HepG2 (cell line): ENCODE data around the gene TMEM117. TPM values are rescaled to one million over a fixed set of nuclear protein-coding genes. Genes with fewer than 3 reads are reported as not detected.

Experiments
- ATAC-seq: fragments of 200-7000 bp; cut with Tn5 transposase; 3 replicates; pipeline ENCODE4 v1.9.1; 2020; ENCODE audit warnings: mild to moderate bottlenecking, moderate library complexity
- BruUV-seq: library from RNA; stranded (reverse); fragments of 400-500 nt; replicated peaks from 2 replicates; lab custom pipeline; 2021; lab: Mats Ljungman, UMichigan
- CTCF ChIA-PET: fragments of 300-600 bp; formaldehyde crosslinking; extraction: SDS; loops from one replicate; lab custom pipeline; 2021; ENCODE audit warnings: low total read pairs, inconsistent platforms, low intra/inter-chr PET ratio; lab: Yijun Ruan, JAX
- POLR2A ChIA-PET: fragments of 350-600 bp; sonication (Branson Sonifier 250); formaldehyde crosslinking; loops from one replicate; lab custom pipeline; 2020; ENCODE audit warnings: antibody characterized with exemption, inconsistent platforms; lab: Yijun Ruan, JAX
- DNase-seq: peaks from one replicate; pipeline ENCODE4 v3.0.0-alpha.2; 2015; ENCODE audit warnings: low spot score
- FAIRE-seq: peaks from 3 replicates; lab custom pipeline; 2011; peaks lifted over from hg19 to GRCh38; lab: Jason Lieb, UNC
- H2AFZ ChIP-seq: one replicate; pipeline ENCODE4 v1.6.1; 2011; ENCODE audit warnings: low read length, inconsistent platforms
- H3K27ac ChIP-seq: fragments of 300-600 bp; 3 replicates; pipeline ENCODE4 v1.8.0; 2011; ENCODE audit warnings: mixed run types, mild to moderate bottlenecking, mixed read lengths, low read length, inconsistent platforms; ENCODE audit not compliant: insufficient read depth; ENCODE audit errors: extremely low read length
- H3K27me3 ChIP-seq, 2 experiments: fragments of 200-600 bp in 1 of 2; 2 replicates in 1 of 2; 3 replicates in 1 of 2; pipeline versions ENCODE4 v1.6.0 to v1.8.0; 2011; ENCODE audit warnings: low read length in 2 of 2, mild to moderate bottlenecking in 2 of 2, moderate library complexity in 2 of 2, inconsistent platforms in 1 of 2; ENCODE audit not compliant: insufficient read depth in 2 of 2, control insufficient read depth in 1 of 2
- H3K36me3 ChIP-seq, 2 experiments: fragments of 200-600 bp in 1 of 2; replicated peaks in 1 of 2; 2 replicates in 1 of 2; 3 replicates in 1 of 2; pipeline versions ENCODE4 v1.5.1 to v1.8.0; 2011; ENCODE audit warnings: low read length in 2 of 2, inconsistent platforms in 1 of 2; ENCODE audit not compliant: insufficient read depth in 2 of 2, control insufficient read depth in 1 of 2
- H3K4me1 ChIP-seq: 2 replicates; pipeline ENCODE4 v1.5.1; 2012; ENCODE audit warnings: low read length, inconsistent platforms; ENCODE audit not compliant: insufficient read depth
- H3K4me2 ChIP-seq: 2 replicates; pipeline ENCODE4 v1.6.0; 2011; ENCODE audit warnings: low read depth, low read length, inconsistent platforms
- H3K4me3 ChIP-seq, 3 experiments: fragments of 200-600 bp in 1 of 3; sonication (generic), shearing (Covaris generic) in 1 of 3; replicated peaks in 1 of 3; 2 replicates each; pipeline ENCODE4 v1.5.1; 2011 to 2016; ENCODE audit warnings: low read length in 3 of 3, inconsistent platforms in 2 of 3, low read depth in 2 of 3, mild to moderate bottlenecking in 2 of 3, control low read depth in 1 of 3, mixed read lengths in 1 of 3; ENCODE audit not compliant: insufficient read depth in 1 of 3
- H3K79me2 ChIP-seq: one replicate; pipeline ENCODE4 v1.6.1; 2011; ENCODE audit warnings: low read length, inconsistent platforms; ENCODE audit not compliant: insufficient read depth
- H3K9ac ChIP-seq: 2 replicates; pipeline ENCODE4 v1.6.0; 2011; ENCODE audit warnings: mild to moderate bottlenecking, low read depth, low read length, inconsistent platforms; ENCODE audit not compliant: insufficient read depth
- H3K9me3 ChIP-seq: 2 replicates; pipeline ENCODE4 v1.5.1; 2012; ENCODE audit warnings: mild to moderate bottlenecking, low read length
- H4K20me1 ChIP-seq: 2 replicates; pipeline ENCODE4 v1.6.0; 2011; ENCODE audit warnings: inconsistent platforms, mild to moderate bottlenecking, low read length, moderate library complexity; ENCODE audit not compliant: insufficient read depth
- CBX2 ChIP-seq, 2 experiments: fragments of 200-600 bp in 1 of 2; sonication (generic); formaldehyde crosslinking in 1 of 2; IDR thresholded peaks; 2 replicates each; pipeline versions ENCODE4 v1.7.0 to v1.8.1; 2018 to 2022; ENCODE audit warnings: low read depth in 2 of 2, low read length in 1 of 2, mild to moderate bottlenecking in 1 of 2, missing genetic modification reagents in 1 of 2
- CERS6 ChIP-seq: sonication (generic); formaldehyde crosslinking; IDR thresholded peaks from 2 replicates; pipeline ENCODE4 v1.5.0; 2020; ENCODE audit warnings: missing genetic modification reagents
- FOSL2 ChIP-seq: sonication (generic); formaldehyde crosslinking; IDR thresholded peaks from 2 replicates; pipeline ENCODE4 v1.4.0; 2020; ENCODE audit warnings: missing genetic modification reagents
- FOXO4 ChIP-seq: sonication (generic); formaldehyde crosslinking; conservative IDR thresholded peaks from 2 replicates; pipeline ENCODE4 v1.8.1; 2023; ENCODE audit warnings: missing genetic modification reagents
- FOXP1 ChIP-seq, 2 experiments: fragments of 450-650 bp in 1 of 2; IDR thresholded peaks; 2 replicates each; pipeline ENCODE4 v1.6.1; 2017 to 2018; ENCODE audit warnings: antibody characterized with exemption in 1 of 2
- HBP1 ChIP-seq: IDR thresholded peaks from 2 replicates; pipeline ENCODE4 v1.6.1; 2016; ENCODE audit warnings: low read depth, control low read depth
- HNRNPK ChIP-seq: fragments of 200-400 bp; formaldehyde crosslinking; IDR thresholded peaks from 2 replicates; pipeline ENCODE4 v1.6.1; 2018; ENCODE audit warnings: low read length, low read depth, moderate library complexity, mild to moderate bottlenecking; ENCODE audit not compliant: poor library complexity, severe bottlenecking
- HOXA5 ChIP-seq: sonication (generic); formaldehyde crosslinking; IDR thresholded peaks from 2 replicates; pipeline ENCODE4 v1.4.0; 2020; ENCODE audit warnings: missing genetic modification reagents
- NONO ChIP-seq, 2 experiments: fragments of 450-650 bp in 1 of 2; sonication (generic) in 1 of 2; formaldehyde crosslinking in 1 of 2; IDR thresholded peaks in 1 of 2; conservative IDR thresholded peaks in 1 of 2; 2 replicates each; pipeline versions ENCODE4 v1.6.1 to v1.8.0; 2017 to 2022; ENCODE audit warnings: mild to moderate bottlenecking in 1 of 2, missing genetic modification reagents in 1 of 2, moderate library complexity in 1 of 2
- SP2 ChIP-seq: sonication (generic); formaldehyde crosslinking; IDR thresholded peaks from 2 replicates; pipeline ENCODE4 v1.5.1; 2020; ENCODE audit warnings: mild to moderate bottlenecking, missing genetic modification reagents
- ZNF232 ChIP-seq: sonication (generic); formaldehyde crosslinking; IDR thresholded peaks from 2 replicates; pipeline ENCODE4 v1.4.0; 2020; ENCODE audit warnings: missing genetic modification reagents, borderline replicate concordance
- ZNF253 ChIP-seq: sonication (generic); formaldehyde crosslinking; IDR thresholded peaks from 2 replicates; pipeline ENCODE4 v1.8.0; 2022; ENCODE audit warnings: mild to moderate bottlenecking, missing genetic modification reagents, borderline replicate concordance
- ZNF382 ChIP-seq: sonication (generic); formaldehyde crosslinking; IDR thresholded peaks from 2 replicates; pipeline ENCODE4 v1.5.0; 2020; ENCODE audit warnings: missing genetic modification reagents, mild to moderate bottlenecking, borderline replicate concordance
- ZNF460 ChIP-seq: sonication (generic); formaldehyde crosslinking; IDR thresholded peaks from 2 replicates; pipeline ENCODE4 v1.5.1; 2020; ENCODE audit warnings: missing genetic modification reagents, mild to moderate bottlenecking, borderline replicate concordance
- ZNF792 ChIP-seq: IDR thresholded peaks from 2 replicates; pipeline ENCODE4 v1.6.1; 2016
- WGBS: methylation state at CpG from one replicate; pipeline ENCODE4 v1.1.6; 2017; ENCODE audit warnings: low lambda C conversion rate; 5-methylcytosine and 5-hydroxymethylcytosine counted together
- in situ Hi-C: cut with HindIII; loops from 2 replicates; pipeline ENCODE4 v1.10.0; 2017; ENCODE audit warnings: low pct_unique_long_range_greater_than_20kb; ENCODE audit not compliant: extremely low pct_ligation_motif_present
- intact Hi-C: fragments of 100-400 bp; cut with micrococcal nuclease; formaldehyde crosslinking; loops from one replicate; pipeline ENCODE4 v1.10.0; 2022; ENCODE audit not compliant: unreplicated experiment
- polyA plus RNA-seq, 8 experiments: library from polyadenylated mRNA; depleted of rRNA in 3 of 8; stranded (reverse) in 7 of 8; unstranded in 1 of 8; fragments of >200 nt; fragmentation: Illumina TruSeq in 4 of 8; extraction: Trizol in 4 of 8; gene quantifications; 2 replicates each; pipeline versions ENCODE4 v1.2.1 to v1.2.3, GENCODE V29; 2011 to 2016; ENCODE audit warnings: low read depth in 4 of 8, missing spikeins in 1 of 8, mixed read lengths in 1 of 8; ENCODE audit not compliant: insufficient read depth in 1 of 8
- total RNA-seq, 5 experiments: library from RNA; depleted of rRNA; stranded (reverse); fragments of >200 nt; fragmentation: Illumina TruSeq; extraction: Trizol; gene quantifications; 2 replicates each; pipeline ENCODE4 v1.2.3, GENCODE V29; 2016; ENCODE audit warnings: low read depth in 1 of 5

Gene TMEM117
- total and polyA plus RNA-seq, 2 of the 13 experiments (the other 11 are each of a cell fraction or from before 2014, with no cell fraction given): 2.8 to 8.5 TPM

GRCh38 chr12:43893670-43894069 lies 57.8 kb downstream of the TMEM117 start:
- POLR2A ChIA-PET: no interaction called here
- ATAC-seq: no peak
- in situ Hi-C loops: loop anchor here (25.0 kb wide), 1 partner anchor 381 kb away; no protein-coding TSS in a partner anchor
- Histone ChIP-seq H3K27me3 (no peaks in the 10 kb centered on the region), H2AFZ (no peak overlapping the region), H4K20me1 (no peaks in the 10 kb centered on the region), H3K4me2 (no peak overlapping the region), H3K4me3 (no peak overlapping the region), H3K79me2 (no peaks in the 10 kb centered on the region), H3K4me1 (no peaks in the 10 kb centered on the region), H3K27ac (no peak overlapping the region), H3K36me3 (no peaks in the 10 kb centered on the region; a peak in 1 of 5 replicates), H3K9me3 (no peaks in the 10 kb centered on the region), H3K9ac (no peak overlapping the region)
- no peak for FAIRE-seq
- DNase-seq: no peak
- CTCF ChIA-PET: no interaction called here
- TF ChIP-seq ZNF382 (CRISPR knock-in tag) (no peak), HNRNPK (no peak), HOXA5 (CRISPR knock-in tag) (no peak), ZNF460 (CRISPR knock-in tag) (no peak), HBP1 (CRISPR knock-in tag) (no peak), NONO (IDR thresholded peaks at IDR 0.05) (no peak), NONO (CRISPR knock-in tag; conservative IDR thresholded peaks at IDR 0.05) (no peak), ZNF253 (CRISPR knock-in tag) (no peak), FOSL2 (CRISPR knock-in tag) (no peak), FOXP1 (IDR thresholded peaks at IDR 0.05) (no peak), FOXP1 (CRISPR knock-in tag; IDR thresholded peaks at IDR 0.05) (no peak), ZNF792 (no peak), CBX2 (IDR thresholded peaks at IDR 0.05; ENCODE audit: low read depth, low read length) (no peak), CBX2 (CRISPR knock-in tag; IDR thresholded peaks at IDR 0.05; ENCODE audit: low read depth) (no peak), FOXO4 (CRISPR knock-in tag) (no peak), ZNF232 (CRISPR knock-in tag) (no peak), CERS6 (CRISPR knock-in tag) (no peak), SP2 (CRISPR knock-in tag) (no peak)
- WGBS: 100% methylated on average over 2 of the region's 2 CpGs
- intact Hi-C loops: no loop called here
- BruUV-seq: no TSS peak
